Ascending aorta (tissue), 2 donors: ENCODE data around the gene CFAP65. TPM values are rescaled to one million over a fixed set of nuclear protein-coding genes. Genes with fewer than 3 reads are reported as not detected.

Source experiments
- DNase-seq, 2 donors: peaks; one replicate each; pipeline ENCODE4 v3.0.0-alpha.2; 2019; ENCODE audit warnings: low spot score in 2 of 2
- H3K27ac ChIP-seq, 2 donors: fragments of 200-600 bp; sonication (generic); one replicate each; pipeline ENCODE4 v1.5.1; 2016 to 2017; ENCODE audit warnings: mild to moderate bottlenecking in 1 of 2
- H3K27me3 ChIP-seq: fragments of 200-600 bp; sonication (generic); one replicate; pipeline ENCODE4 v1.5.1; 2017
- H3K36me3 ChIP-seq, 2 donors: fragments of 200-600 bp; sonication (generic); one replicate each; pipeline ENCODE4 v1.5.1; 2016
- H3K4me1 ChIP-seq, 2 donors: fragments of 200-600 bp; sonication (generic); one replicate each; pipeline ENCODE4 v1.5.1; 2016 to 2017; ENCODE audit warnings: mild to moderate bottlenecking in 1 of 2
- H3K4me3 ChIP-seq, 2 donors: fragments of 200-600 bp; sonication (generic); one replicate each; pipeline ENCODE4 v1.5.1; 2016 to 2017; ENCODE audit warnings: mild to moderate bottlenecking in 1 of 2
- H3K9me3 ChIP-seq, 2 donors: fragments of 200-600 bp; sonication (generic); one replicate each; pipeline ENCODE4 v1.5.1; 2016
- CTCF ChIP-seq, 3 experiments: fragments of 200-600 bp in 2 of 3; fragments of 450-650 bp in 1 of 3; sonication (generic) in 2 of 3; IDR thresholded peaks; one replicate each; pipeline ENCODE4 v1.5.1; 2016 to 2019; ENCODE audit warnings: antibody characterized with exemption in 3 of 3, mild to moderate bottlenecking in 1 of 3, moderate library complexity in 1 of 3
- intact Hi-C: fragments of 100-400 bp; cut with DNase I; formaldehyde crosslinking; loops from one replicate; pipeline ENCODE4 v1.15.1; 2023
- total RNA-seq: library from RNA; depleted of rRNA; stranded (reverse); fragments of >200 nt; gene quantifications from one replicate; pipeline ENCODE4 v1.1.0, GENCODE V29; 2016

Gene CFAP65
- total RNA-seq, 1 donor from 2014 or later: not detected

- TF ChIP-seq CTCF (IDR thresholded peaks at IDR 0.05): no peak
- no peak overlapping the region for H3K27ac ChIP-seq
- DNase-seq: no peak
Observed at GRCh38 chr2:219042750-219043149, 1.4 kb upstream of the CFAP65 start.

GRCh38 chr2:219042157-219042556, 841 bp upstream of the CFAP65 start:
- TF ChIP-seq CTCF (IDR thresholded peaks at IDR 0.05): no peak
- Histone ChIP-seq H3K27me3 (peaks cover 8% of the 10 kb centered on the region), H3K4me3 (no peak overlapping the region), H3K9me3 (no peaks in the 10 kb centered on the region), H3K4me1 (no peaks in the 10 kb centered on the region), H3K36me3 (no peaks in the 10 kb centered on the region), H3K27ac (no peak overlapping the region)
- intact Hi-C loops: no loop called here
- no peak for DNase-seq

More at GRCh38 chr2:219042750-219043149, 1.4 kb upstream of the CFAP65 start:
- no peaks in the 10 kb centered on the region for H3K9me3 ChIP-seq
- no peaks in the 10 kb centered on the region for H3K36me3 ChIP-seq
- intact Hi-C loops: no loop called here
- peaks cover 8% of the 10 kb centered on the region for H3K27me3 ChIP-seq
- H3K4me3 ChIP-seq: no peak overlapping the region
- no peaks in the 10 kb centered on the region for H3K4me1 ChIP-seq

- no peak for TF ChIP-seq CTCF (IDR thresholded peaks at IDR 0.05)
- Histone ChIP-seq H3K4me1 (no peaks in the 10 kb centered on the region), H3K27ac (no peak overlapping the region), H3K36me3 (no peaks in the 10 kb centered on the region), H3K4me3 (no peak overlapping the region), H3K9me3 (no peaks in the 10 kb centered on the region), H3K27me3 (peaks cover 8% of the 10 kb centered on the region)
- no peak for DNase-seq
- intact Hi-C loops: no loop called here
Observed at GRCh38 chr2:219038600-219038999, 2.7 kb downstream of the CFAP65 start.

- intact Hi-C loops: no loop called here
- no peak for TF ChIP-seq CTCF (IDR thresholded peaks at IDR 0.05)
- H3K36me3 ChIP-seq: no peaks in the 10 kb centered on the region
- H3K27me3 ChIP-seq: peaks cover 8% of the 10 kb centered on the region
- H3K9me3 ChIP-seq: no peaks in the 10 kb centered on the region
- no peaks in the 10 kb centered on the region for H3K4me1 ChIP-seq
- H3K27ac ChIP-seq: no peak overlapping the region
- DNase-seq: no peak
- no peak overlapping the region for H3K4me3 ChIP-seq
Observed at GRCh38 chr2:219037783-219038499, 3.4 kb downstream of the CFAP65 start.

- no peak for DNase-seq
- no peak for TF ChIP-seq CTCF (IDR thresholded peaks at IDR 0.05)
Observed at GRCh38 chr2:219035942-219036341, 5.4 kb downstream of the CFAP65 start.

More at GRCh38 chr2:219035942-219036341, 5.4 kb downstream of the CFAP65 start:
- H3K27me3 ChIP-seq: peaks cover under 1% of the 10 kb centered on the region
- H3K4me3 ChIP-seq: no peak overlapping the region
- no peaks in the 10 kb centered on the region for H3K9me3 ChIP-seq
- no peaks in the 10 kb centered on the region for H3K4me1 ChIP-seq
- no peaks in the 10 kb centered on the region for H3K36me3 ChIP-seq
- no peak overlapping the region for H3K27ac ChIP-seq
- intact Hi-C loops: no loop called here
